NCI-H2227 treated with DMSO at 0.1 percent for 48 hours (cell line): ENCODE results near the gene INHBA.

ENCODE experiments used
- DNase-seq: peaks from one replicate; lab custom pipeline; 2025; lab: John Stamatoyannopoulos, UW

INHBA gene

GRCh38 chr7:41711283-41712064 is 8.6 kb upstream of the INHBA start:
- DNase-seq, result no peak

DNA sequence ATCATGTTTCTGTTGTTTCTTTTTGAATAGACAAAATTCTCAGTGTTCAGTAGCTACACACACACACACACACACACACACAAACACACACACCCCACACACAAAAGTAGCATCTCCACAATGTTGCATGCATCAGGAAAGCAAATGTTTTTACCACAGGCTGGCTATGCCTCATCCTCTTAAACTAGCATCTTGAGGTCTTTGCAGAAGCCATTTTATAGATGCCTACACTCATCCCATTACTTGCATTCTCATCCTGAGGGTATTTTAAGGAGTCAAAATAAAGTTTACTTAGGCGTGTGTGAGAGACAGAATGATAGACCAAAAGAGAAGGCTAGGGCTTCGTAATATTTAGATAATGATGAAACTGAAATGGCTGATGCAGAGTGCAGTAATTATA is 7.9 kb upstream of the INHBA start:
- no peak for DNase-seq

DNA sequence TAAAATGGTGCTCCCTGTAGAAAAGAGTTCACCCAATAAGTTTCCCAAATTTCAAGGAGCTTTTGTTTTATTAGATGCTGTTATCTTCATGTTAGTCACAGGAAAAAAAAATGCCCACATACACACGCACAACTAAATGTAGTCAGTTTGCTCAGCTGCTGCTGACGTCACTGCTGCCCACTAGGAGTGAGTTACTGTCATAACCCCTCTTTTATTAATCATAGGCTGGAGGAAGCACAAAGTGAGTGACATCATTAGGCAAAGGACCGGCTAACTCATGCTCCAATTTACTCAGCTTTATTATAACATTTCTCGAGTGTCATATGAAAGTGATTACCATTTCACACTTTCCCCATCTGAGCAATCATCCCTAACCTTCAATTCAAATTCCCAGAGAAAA is 6.7 kb upstream of the INHBA start:
- DNase-seq, result no peak

GRCh38 chr7:41708581-41709358 is 5.9 kb upstream of the INHBA start:
- no peak for DNase-seq

DNA sequence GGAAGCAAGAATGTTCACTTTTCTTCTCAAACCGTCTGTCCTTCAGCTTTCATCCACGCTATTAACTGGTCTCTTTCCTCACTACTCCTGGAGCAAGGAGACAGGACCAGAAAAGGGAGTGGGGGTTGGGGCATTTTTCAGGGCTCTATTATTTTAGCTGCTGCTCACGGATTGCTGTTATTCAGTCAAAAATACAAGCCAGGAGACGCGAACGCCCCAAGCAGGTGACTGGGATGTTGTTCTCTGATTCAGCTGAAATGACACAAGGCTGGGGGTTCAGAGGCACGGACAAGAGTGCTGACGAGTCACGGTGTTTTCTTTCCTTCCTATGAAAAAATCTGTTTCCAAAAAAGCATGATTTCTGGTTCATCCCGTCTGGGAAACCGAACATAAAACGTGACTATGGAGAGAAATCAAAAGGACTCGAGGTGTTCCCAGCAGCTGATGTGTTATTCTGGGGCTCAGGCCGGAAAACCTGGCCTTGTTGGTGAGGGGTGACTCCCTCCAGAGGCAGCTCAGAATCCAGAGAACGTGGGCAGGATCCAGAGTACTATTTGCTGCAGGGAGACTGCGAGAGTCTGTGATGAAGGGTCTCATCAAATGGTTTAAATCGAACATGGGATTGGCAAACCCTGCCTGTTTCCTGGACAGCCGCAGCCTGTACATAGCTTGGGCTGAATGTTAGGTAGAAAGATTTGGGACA is 3.5 kb upstream of the INHBA start:
- DNase-seq, result no peak

DNA sequence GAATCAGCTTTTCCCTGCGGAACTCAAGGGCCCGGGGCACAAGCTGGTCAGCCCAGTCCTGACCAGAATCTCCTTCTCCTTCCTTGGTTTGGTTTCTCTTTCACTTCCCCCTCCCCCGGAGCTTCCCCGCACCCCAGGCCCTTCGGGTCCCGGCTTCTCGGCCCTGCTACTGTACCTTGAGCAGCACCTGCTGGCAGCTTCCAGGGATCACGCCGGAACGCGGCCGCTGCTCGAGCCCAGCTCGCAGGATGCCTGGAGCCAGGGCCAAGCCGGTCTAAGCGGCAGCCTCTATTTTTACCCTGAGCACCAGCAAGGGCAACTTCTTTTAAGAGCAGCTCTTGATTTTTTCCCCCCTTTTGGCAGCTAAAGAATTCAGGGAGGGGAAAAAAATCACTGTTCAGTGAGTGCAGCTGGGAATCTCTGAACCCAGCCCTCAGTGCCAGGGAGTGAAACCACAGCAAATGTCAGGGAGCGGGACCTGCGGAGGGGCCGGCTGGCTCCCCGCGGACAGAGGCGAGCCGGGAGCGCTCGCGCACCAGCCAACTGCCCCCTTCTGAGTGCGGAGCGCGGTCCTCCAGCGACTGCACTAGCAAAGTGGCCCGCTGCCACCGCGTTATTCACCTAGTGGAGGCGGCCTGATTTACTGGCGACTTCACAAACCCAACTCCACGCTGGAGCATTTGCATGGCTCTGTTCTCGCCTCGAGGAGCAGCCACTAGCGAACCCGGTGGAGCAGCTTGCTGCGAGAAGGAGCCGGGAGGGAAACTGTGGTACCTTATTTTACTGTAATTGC is 2.4 kb upstream of the INHBA start:
- no peak for DNase-seq

DNA sequence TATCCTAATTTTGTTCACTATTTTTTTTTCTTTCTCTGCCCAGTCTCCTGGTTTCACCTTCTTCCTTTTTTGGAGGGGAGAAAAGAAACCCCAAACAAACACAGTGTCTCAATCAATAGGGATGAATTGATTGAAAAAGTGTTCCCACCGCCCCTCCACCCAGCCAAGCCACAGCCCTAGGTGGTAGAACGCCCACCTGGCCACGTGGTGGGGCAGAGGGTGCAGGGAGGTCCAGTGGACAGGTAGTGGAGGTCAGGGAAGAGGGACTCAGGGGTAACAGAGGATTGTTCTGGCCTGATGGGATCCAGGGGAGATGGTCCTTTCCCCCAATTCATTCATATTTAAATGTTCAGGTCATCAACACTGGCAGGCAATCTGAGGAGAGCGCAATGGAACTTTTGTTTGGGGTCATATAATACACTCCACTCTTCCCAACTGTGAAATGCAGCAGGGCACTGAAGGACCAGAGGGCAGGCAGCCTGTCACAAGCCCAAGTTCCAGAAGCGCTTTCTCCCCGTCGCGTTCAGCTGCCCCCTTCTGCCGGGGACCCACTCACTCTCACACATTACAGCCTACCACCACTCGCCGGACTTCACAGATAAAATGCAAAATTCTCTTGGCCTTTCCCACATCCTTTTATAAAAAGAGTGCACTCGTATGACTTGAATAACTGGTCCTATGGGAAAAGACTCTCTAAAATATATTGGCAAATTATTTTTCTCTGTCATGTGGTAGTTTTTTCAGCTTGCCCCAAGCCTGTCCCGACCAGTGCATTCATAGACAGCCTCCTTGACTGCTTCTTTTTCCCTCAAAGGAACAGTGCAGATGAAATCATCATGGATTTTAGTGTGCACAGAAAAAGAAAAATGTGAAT is 1.6 kb downstream of the INHBA start:
- DNase-seq, result no peak

DNA sequence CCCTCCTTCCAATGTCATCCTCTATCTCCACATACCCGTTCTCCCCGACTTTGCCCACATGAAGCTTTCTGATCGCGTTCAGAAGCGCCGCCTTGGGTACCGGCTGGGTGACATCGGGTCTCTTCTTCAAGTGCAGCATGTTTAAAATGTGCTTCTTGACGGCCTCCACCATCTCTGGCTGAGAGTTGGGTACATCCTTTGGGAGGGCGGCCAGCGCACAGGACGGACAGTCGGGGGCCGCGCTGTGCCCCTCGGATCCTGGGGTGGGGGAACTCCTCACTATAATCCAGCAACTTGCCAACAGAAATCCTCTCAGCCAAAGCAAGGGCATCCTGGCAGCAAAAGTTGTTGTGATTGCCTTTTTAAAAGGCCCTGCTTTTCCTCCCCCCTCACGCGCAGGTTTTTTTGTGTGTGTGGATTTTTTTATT is 2.8 kb downstream of the INHBA start:
- DNase-seq, result no peak

GRCh38 chr7:41699516-41699915 is 3.4 kb downstream of the INHBA start:
- no peak for DNase-seq

GRCh38 chr7:41698726-41699125 is 4.2 kb downstream of the INHBA start:
- no peak for DNase-seq

GRCh38 chr7:41698114-41698513 is 4.8 kb downstream of the INHBA start:
- no peak for DNase-seq

- DNase-seq, result no peak
These were observed 6.5 kb downstream of the INHBA start for GRCh38 chr7:41696323-41696916.

DNA sequence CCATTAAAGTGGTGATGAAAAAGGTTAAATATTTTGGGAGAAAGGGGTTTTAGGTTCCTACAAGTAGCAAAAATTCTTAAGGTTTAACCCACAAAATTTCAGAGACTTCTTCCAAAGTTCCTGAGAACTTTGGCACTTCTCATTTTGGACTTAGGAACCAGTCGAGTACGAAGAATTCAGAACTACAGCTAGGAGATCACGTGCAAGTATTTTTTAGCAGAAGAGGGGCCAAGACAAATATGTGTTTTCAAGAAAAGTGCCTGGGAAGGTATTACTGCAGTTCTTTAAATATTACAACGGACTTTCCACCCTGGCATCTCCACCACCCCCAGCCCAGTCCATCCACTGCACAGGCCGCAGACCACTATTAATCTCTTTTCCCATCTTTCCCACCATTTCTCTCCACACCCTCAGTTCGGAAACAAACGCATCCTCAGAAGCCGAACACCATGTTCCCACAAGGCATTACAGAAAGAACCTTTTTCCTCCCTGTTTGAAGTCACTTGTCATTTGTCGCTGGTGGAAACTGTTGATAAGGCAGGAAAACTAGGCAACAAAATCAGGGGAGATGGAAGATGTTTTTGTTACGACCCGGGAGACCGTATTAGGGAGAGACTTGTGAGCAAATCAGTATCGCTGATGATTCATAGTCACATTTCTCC is 7.1 kb downstream of the INHBA start:
- DNase-seq, result no peak

GRCh38 chr7:41694495-41694894 is 8.4 kb downstream of the INHBA start:
- DNase-seq, result no peak

DNA sequence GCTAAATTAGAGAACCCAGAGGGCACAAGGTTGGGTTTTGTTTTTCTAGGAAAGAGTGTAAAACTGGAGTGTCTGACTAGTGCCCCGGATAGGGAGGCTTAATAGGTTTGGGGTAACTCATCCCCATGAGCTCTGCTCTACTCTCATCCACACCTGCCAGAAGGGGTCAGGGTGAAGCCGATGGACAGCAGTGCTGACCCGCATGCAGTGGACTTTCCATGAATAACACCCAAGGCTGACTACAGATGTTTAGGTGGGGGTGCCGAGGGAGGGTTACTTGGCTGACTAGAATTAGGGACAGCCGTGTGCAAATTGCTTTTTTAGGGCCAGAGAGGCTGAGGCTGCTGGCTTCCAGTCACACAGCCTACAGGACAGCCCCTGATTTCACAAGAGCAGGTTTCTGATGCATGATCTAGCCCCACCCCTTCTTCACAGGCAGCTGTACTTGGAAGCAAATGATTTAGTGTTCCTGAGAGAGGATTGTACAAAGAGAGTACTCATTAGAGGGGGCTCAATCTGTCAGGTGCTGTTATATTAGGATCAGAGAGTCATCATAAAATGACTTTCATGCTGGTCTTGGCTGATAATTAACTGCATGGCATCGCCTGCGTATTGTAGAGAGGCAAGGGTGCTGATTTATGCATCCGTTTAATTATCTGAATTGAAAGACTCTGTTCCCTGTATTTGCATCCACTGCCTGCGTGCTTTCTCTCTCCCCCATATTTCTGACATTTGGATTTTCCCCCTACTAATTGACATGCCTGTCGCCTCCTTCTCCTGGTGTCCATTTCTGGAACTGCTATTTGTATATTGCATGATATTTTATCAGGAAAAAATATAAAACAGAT is 9.5 kb downstream of the INHBA start:
- no peak for DNase-seq

GRCh38 chr7:41692251-41692650 is 10.6 kb downstream of the INHBA start:
- no peak for DNase-seq

GRCh38 chr7:41691286-41692190 is 11.4 kb downstream of the INHBA start:
- DNase-seq, result no peak

- DNase-seq, result no peak
These were observed 13.1 kb downstream of the INHBA start for GRCh38 chr7:41689815-41690214.
